NCI-H2196 (cell line): Measurements from ENCODE around the gene ATP6V1B1.

Experiments
- DNase-seq: peaks from one replicate; lab custom pipeline; 2025; ENCODE audit not compliant: unreplicated experiment; lab: John Stamatoyannopoulos, UW

Gene ATP6V1B1

DNA sequence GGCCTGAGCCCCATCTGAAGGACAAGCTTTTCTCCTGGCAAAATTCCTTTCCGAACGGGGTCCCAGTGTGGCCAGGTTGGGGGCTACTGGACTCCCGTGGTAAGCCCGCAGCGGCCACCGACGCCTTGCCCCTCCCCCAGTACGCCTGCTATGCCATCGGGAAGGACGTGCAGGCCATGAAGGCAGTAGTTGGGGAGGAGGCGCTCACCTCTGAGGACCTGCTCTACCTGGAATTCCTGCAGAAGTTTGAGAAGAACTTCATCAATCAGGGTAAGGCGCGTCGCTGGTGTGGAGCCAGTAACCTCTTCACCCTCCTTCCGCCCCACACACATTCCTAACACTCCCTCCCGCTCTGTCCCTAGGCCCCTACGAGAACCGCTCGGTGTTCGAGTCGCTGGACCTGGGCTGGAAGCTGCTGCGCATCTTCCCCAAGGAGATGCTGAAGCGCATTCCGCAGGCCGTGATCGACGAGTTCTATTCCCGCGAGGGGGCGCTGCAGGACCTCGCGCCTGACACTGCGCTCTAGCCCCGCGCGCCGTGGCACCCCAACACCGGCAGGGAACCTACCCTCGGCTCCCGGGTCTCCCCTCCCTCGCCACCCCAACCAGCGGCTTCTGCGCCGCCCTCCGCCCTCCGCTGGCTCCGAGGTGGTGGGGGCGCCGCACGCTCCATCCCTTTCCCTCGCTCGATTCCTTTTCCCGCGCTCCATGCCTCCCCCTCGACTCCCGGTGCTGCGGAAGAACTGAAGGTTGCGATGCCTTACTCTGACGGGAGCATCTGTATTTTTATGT is 29.1 kb downstream of the ATP6V1B1 start:
- peak; percentile 61 for DNase-seq

DNA sequence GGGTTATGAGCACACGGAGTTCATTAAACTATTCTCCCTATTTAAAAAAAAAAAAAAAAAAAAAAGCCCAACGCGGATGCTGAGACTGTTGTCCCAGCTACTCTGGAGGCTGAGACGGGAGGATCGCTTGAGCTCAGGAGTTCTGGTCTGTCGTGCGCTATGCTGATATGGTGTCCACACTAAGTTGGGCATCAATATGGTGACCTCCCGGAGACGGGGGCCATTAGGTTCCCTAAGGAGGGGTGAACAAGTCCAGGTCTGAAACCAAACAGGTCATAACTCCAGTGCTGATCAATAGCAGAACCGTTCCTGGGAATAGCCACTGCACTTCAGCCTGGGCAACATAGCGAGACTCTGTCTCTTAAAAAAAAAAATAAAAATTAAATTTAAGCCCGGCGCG is 29.8 kb downstream of the ATP6V1B1 start:
- no peak for DNase-seq

DNA sequence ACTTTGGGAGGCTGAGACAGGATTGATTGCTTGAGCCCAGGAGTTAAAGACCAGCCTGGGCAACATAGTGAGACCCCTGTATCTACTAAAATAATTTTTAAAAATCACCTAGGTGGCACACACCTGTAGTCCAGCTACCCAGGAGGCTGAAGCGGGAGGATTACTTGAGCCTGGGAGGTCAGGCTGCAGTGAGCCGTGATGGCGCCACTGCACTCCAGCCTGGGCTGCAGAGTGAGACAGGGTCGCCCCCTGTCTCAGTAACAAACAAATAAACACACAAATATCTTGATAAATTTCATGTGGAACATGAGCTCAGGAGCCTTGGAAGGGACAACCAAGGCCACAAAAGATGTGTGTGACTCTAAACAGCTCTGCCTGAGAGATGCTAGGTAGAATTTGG is 31.0 kb downstream of the ATP6V1B1 start:
- DNase-seq, result no peak

DNA sequence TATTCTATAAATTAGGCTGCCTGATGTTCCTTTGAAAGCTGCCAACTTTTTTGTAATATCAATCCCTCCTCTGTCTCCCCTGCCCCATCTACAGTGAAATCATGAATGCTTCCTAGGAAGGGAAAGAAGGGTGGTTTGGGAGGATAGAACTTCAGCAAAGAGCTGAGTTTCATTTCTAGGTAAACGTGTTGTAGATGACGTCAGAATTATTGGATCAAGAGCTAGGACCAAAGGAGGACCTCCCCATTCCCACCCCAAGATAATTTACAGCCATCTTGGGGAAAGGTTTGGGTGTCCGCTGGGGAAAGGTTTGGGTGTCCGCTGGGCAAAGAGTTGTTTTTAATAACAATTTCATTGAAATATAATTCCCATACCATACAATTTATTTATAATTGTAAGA is 31.5 kb downstream of the ATP6V1B1 start:
- no peak for DNase-seq

DNA sequence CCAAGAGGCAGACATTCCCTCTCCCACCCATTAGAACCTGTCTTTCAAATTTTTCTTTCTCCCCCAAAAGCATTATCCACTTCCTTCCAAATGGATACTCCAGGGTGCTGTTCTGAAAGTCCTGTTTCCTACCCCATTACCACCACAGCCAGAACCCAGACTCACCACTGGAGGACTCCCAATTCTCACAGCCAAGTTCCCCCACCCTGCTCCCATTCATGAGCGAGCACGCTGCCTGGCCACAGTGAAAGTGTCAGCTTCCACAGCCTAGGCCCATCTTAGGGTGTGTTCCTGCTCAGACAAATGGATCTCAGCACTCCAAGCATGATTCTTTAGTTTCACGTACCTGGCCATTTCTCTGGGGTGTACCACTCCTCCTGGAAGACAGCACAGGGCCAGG is 38.9 kb downstream of the ATP6V1B1 start:
- no peak for DNase-seq

DNA sequence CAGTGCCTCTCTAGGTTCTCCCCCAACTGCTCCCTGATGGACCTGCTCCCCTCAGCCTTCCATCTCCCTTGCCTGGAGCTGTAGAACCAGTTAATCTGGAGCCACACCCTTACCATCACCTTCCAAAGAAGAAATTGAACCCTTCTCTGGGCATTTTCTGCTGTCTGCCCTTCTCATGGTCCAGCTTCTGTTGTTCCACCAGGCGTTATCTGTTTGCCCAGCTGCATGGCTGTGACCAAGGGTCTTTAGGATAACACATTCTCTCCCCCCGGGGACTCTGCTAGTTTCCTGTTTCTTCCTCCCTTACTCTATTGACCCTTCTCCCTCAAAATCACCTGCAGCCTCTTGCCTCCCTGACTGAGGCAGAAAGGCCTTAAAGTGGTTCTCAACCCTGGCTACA is 39.5 kb downstream of the ATP6V1B1 start:
- no peak for DNase-seq

DNA sequence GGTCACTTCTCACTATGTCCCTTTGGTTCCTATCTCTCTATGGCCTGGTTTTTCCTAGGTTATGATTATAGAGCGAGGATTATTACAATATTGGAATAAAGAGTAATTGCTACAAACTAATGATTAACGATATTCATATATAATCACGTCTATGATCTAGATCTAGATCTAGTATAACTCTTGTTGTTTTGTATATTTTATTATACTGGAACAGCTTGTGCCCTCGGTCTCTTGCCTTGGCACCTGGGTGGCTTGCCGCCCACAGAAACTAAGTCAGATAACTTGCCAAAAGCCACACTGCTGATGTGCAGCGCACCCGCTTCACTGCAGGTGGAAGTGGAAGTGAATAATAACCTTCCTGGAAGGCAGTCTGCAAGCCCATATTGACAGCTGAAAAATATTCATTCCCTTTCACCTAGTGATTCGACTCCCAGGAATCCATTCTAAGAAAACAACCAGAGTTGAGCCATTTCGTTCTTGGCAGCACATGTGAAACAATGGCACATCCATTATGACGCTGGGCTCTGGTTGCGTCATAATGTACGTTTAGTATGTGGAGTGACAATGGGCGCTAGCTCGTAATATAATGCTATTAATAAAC is 42.0 kb downstream of the ATP6V1B1 start:
- peak; percentile 1 for DNase-seq

DNA sequence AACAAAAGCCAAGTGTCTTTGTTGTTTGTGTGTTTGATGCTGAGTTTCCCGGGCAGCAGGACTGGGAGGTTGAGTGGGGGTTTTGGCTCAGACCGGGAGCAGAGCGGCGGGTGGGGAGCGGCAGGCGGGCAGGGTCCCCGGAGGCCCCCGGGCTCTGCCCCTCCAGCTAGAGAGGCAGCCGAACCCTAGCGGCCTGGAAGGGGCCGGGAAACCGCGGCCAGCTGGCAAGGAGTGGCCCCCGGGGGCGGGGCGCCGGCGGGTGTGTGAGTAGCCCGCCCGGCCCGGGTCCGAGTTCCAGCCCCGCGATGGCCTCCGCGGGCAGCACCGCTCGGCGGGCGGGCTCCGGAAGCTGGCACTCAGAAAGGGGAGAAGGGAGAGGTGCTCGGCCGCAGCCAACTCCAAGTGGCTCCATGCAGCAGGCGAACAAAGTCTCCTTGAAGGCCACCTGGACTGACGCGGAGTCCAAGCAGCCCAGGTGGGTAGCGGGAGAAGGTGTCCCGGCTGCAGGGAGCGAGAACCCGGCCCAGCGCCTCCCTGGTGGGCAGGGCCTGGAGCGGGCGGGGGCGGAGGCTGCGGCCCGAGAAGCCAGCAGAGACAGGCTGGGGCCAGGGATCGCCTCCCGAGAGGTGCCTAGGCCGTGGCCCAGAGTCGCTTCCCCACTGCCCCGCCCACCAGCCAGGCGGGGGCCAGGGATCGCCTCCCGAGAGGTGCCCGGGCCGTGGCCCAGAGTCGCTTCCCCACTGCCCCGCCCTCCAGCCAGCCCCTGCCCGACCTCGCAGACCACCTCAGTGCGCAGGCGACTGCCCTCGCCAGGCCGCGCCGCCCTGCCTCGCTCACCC is 42.9 kb downstream of the ATP6V1B1 start, which contains the start of gene ANKRD53:
ANKRD53 (plus strand) TSS at position 290 of the 839 bp plus-strand sequence; CDS start at position 306, 16 bp downstream.
- no peak for DNase-seq

DNA sequence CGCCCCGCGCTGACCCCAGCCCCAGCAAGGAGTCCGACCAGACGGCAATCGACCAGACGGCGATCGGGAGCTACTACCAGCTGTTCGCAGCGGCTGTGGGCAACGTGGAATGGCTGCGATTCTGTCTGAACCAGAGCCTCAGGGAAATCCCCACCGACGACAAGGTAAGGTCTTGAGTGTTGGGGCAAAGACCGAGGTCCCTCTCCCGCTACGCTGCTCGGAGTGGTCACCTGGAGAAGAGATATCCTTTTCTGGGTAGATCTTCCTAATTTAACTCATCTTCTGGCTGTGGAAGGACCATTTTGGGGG is 43.4 kb downstream of the ATP6V1B1 start:
- no peak for DNase-seq

DNA sequence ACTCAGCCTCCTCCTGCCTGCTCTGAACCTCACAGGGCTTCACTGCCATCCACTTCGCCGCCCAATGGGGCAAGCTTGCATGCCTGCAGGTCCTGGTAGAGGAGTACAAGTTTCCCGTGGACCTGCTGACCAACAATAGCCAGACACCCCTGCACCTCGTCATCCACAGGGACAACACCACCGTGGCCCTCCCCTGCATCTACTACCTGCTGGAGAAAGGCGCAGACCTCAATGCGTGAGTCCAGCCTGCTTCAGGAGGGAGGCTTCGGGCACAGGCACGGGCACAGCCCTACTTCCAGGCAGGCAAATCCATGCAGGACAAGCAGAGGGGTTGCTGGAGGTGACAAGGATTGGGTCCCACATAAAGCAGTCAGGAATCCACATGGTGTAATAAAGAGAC is 43.9 kb downstream of the ATP6V1B1 start:
- DNase-seq, result no peak

DNA sequence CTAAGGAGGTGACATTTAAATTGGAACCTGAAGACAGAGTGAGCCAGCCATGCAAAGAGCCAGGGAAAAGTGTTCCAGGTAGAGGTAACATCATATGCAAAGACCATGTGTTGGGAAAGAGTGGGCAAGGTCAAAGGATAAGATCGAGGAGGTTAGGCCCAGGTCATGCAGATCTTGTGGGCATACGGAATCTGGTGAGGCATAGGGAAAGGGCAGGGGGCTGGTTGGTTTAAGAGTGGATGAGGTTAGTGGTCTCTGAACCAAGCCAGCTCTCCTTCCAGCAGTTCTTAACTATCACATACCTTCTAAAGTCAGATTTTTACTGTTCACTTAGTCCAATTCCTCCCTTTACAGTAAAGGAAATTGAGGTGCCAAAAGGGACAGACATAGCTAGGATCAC is 45.7 kb downstream of the ATP6V1B1 start:
- no peak for DNase-seq

DNA sequence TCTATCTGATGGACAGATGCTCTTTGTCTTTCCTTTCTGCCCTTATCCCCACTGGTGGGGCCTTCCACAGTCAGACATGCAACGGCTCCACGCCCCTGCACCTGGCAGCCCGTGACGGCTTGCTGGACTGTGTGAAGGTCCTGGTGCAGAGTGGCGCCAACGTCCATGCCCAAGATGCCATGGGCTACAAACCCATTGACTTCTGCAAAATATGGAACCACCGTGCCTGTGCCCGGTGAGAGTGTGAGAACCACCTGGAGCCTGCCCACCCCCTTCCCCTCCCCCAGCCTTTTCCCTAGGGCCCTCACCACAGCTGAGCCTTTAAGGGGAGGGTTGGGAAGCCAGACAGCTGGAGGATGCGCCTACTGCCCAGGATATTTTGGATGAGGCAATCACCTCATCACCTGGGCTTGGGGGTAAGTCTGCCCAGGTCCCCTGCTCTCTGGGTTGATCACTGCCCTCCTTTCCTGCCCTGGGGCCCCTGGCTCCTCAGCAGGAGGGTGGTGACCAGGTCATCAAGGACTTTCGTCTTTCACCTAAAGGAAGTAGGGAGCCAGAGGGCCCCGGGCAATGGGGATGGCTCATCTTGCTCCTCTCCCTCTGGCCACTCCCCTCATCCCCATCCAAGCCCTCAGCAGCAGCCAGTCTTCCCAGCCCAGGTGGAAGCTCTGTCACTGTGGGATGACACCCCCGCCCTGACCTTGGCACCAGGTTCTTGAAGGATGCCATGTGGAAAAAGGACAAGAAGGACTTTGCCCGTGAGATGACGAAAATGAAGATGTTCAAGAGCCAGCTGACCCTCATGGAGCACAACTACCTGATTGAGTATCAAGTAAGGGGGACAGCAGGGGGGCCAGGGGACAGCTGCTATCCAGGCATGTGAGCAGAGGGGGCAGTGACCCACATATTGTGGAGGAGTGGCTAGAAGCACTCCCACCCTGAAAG is 46.4 kb downstream of the ATP6V1B1 start:
- DNase-seq, result no peak

DNA sequence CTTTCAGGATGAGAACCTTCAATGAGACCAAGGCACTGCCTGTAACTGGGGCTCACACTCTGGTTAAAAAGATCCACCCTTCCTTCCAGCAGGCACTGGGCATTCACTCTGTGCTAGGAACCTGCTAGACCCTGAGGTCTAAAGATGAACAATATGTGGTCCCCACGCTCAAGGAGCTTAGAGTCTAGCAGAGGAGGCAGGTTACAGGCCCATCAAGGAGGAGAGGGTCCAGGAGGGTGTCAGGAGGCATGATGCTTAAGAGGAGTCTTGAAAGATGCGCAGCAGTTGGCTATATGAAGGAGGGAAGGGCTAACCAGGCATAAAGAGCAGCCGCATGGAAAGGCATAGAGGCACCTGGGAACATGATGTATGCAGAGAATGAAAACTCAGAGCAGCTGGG is 47.3 kb downstream of the ATP6V1B1 start:
- DNase-seq, result no peak

DNA sequence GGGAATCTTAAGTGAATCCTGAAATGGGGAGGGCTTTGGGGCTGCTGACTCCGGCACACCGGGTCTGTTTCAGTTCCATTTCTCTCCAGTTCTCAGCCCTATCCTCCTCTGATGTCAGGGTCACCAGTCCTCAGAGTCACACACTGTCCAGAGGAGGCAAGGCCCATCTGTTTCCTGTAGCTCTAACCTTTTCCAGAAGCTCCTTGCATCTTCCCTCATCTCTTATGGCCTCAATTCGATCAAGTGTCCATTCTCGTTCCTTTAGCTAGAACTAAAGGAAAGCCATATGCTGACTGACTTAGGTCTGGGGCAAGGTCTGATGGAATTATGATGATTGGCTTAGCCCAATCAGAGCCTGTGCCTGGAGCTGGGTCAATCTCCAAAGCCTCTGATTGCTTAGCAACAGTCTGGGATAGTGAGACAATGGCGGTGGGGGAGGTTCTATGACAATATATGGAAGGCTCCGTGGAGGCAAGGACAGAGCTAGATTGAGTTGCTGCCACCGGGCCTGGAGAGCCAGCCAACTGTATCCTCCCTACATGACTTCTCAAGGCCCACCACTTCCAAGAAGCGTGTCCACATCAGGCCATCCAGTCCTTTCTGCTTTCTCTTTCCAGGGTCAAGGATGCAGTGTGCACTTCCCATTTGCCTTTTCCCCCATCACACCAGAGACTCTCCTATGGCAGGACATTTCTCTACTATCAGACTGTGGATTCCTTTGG is 48.0 kb downstream of the ATP6V1B1 start:
- DNase-seq, result no peak

DNA sequence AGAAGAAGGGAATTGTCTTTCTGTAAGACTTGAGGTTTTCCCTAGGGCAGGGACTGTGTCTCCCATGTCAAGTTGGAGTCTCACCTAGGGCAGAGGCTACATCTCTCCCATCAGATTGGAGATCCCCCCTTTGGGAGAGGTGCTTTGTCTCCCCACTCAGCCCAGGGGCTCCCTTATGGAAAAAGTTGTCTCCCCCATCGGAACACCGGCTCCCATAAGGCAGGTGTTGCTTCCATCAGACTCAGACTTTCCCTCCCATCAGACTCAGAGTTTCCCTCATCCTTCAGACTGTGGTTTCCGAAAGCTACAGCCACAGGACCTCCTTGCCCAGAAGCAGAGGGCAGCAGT is 48.5 kb downstream of the ATP6V1B1 start:
- DNase-seq, result no peak

DNA sequence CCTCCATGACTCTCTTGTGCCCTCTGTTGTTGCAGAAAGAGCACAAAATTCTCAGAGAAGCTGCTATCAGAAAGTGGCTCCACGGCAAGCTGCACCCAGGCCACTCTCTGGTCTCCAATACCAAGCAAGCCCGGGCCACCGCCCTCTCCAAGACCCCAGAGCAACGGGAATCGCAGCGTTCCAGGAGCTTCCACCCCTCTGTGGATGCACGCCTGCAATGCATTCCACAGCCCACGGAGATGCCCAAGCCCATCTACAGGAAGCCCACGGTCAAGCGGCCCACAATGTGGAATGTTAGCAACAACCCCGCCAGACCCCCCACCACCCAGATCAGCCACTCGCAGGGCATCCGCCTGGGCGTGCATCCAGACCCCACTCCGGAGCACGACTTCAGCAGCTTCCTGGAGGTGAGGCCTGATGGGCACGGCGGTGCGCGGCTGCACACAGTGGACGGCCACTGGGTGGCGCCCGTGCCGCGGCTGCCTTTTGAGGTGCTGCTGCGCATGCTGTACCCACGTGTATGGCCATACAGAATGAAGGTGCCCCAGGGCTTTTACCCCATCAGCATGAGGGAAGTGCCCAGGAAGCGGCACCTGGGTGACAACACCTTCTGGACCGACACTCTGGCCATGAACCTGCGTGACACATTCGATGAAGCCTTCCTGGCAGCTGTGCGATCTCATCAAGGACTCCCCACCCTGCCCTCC is 49.0 kb downstream of the ATP6V1B1 start:
- DNase-seq, result no peak

DNA sequence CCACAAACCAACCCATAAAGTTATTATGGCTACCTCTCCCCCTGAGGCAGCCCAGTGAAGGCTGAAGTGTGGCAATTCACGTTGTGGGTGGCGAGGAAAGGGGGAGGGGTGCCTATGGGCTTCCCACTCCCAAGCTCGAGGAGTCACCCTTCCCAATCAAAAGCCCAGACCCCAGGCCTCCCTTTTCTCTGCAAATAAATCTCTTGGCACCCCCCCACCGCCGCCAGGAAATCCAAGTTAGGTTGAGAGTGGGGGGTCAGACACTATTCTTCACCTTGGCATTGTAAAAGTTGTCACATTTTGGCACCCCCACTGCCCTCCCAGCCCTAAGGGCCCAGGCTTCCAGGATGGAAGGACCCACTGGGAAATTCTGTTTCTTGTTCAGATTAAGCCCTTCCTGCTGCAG is 49.6 kb downstream of the ATP6V1B1 start:
- no peak for DNase-seq

DNA sequence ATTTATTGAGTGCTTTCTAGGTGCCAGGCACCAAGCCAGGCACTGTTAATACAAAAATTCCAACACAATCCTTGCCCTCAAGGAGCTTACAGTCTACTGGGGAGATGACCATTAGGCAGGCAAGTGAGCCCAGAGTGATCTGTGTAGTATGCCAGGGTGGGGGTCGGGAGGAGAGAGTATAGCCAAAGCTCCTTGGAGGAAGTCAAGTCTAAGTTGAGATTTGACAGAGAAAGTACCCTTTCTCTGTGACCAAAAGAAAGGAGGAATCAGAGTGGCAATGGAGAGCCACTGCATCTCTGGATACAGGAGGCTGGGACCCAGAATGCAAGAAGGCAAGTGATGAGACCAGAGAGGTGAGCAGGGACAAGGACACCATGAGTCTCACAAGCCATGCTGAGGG is 50.3 kb downstream of the ATP6V1B1 start:
- DNase-seq, result no peak

DNA sequence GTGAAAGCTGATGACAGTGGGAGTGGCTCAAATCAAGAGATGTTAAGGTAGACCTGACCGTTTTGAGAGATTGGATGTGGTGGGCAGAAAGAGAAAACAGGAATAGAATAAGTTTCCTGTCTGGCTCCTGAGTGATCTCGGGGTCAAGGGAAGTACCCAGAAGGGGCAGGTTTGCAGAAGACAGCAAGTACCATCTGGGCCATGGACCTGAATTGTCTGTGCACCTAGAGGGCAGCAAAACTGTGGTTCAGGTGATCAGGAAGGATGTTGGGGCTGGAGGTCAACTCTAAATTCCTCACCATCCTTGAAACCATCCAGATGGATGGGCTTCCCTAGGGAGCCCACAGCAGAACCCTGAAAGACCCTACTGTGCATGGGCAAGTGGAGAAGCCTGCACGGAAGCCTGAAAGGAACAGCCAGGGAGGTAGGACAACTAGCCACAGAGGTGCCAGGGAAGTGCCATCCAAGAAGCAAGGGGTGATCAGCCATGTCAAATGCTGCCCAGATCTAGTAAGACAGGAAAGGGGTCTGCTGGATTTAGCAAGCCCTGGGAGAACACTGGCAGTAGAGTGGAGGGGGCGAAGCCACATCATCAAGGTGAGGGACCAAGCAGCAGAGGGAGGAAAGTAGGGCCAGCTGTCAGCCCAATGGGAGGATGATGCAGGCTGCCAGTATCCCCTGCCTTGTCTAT is 50.9 kb downstream of the ATP6V1B1 start:
- DNase-seq, result no peak
